Endodermal cell (in vitro differentiated cells): ENCODE data around the gene COA3. TPM values are rescaled to one million over a fixed set of nuclear protein-coding genes. Genes with fewer than 3 reads are reported as not detected.

Experiments
- DNase-seq: peaks from one replicate; pipeline ENCODE4 v3.0.0-alpha.2; 2017
- H3K27ac ChIP-seq: 2 replicates; pipeline ENCODE4 v1.5.1; 2013; ENCODE audit warnings: mild to moderate bottlenecking, low read depth, low read length, moderate library complexity
- H3K27me3 ChIP-seq: 2 replicates; pipeline ENCODE4 v1.6.1; 2013; ENCODE audit warnings: mild to moderate bottlenecking, low read length, moderate library complexity; ENCODE audit not compliant: insufficient read depth, control insufficient read depth, poor library complexity, severe bottlenecking
- H3K36me3 ChIP-seq: 2 replicates; pipeline ENCODE4 v1.7.0; 2013; ENCODE audit warnings: mild to moderate bottlenecking, low read length, moderate library complexity; ENCODE audit not compliant: control insufficient read depth, insufficient read depth
- H3K4me1 ChIP-seq: one replicate; pipeline ENCODE4 v1.7.0; 2013; ENCODE audit warnings: low read length; ENCODE audit not compliant: control insufficient read depth, insufficient read depth
- H3K4me3 ChIP-seq: 2 replicates; pipeline ENCODE4 v1.5.1; 2013; ENCODE audit warnings: mild to moderate bottlenecking, low read length, moderate library complexity
- H3K9ac ChIP-seq: 2 replicates; pipeline ENCODE4 v1.6.1; 2013; ENCODE audit warnings: mild to moderate bottlenecking, low read length, moderate library complexity; ENCODE audit not compliant: poor library complexity, severe bottlenecking; ENCODE audit errors: extremely low read depth
- H3K9me3 ChIP-seq: 2 replicates; pipeline ENCODE4 v1.6.1; 2013; ENCODE audit warnings: mild to moderate bottlenecking, low read length, moderate library complexity; ENCODE audit not compliant: control insufficient read depth
- H3K27ac Mint-ChIP-seq: 2 replicates; pipeline ENCODE4 v1.8.0; 2020; ENCODE audit warnings: mixed read lengths
- H3K27me3 Mint-ChIP-seq: 2 replicates; pipeline ENCODE4 v1.8.0; 2021; ENCODE audit warnings: mild to moderate bottlenecking, mixed read lengths; ENCODE audit not compliant: insufficient read depth
- H3K36me3 Mint-ChIP-seq: 2 replicates; pipeline ENCODE4 v1.8.0; 2020; ENCODE audit warnings: low read depth, mixed read lengths
- H3K4me1 Mint-ChIP-seq: 2 replicates; pipeline ENCODE4 v1.8.0; 2020; ENCODE audit warnings: mixed read lengths
- H3K4me3 Mint-ChIP-seq: 2 replicates; pipeline ENCODE4 v1.8.0; 2020; ENCODE audit warnings: mild to moderate bottlenecking, moderate library complexity, mixed read lengths
- H3K9me3 Mint-ChIP-seq: 2 replicates; pipeline ENCODE4 v1.8.0; 2020; ENCODE audit warnings: mild to moderate bottlenecking, mixed read lengths
- WGBS, 2 experiments: methylation state at CpG; one replicate each; pipeline versions ENCODE4 v1.1.5 to v1.1.7; 2013; ENCODE audit warnings: missing lambda C conversion rate in 2 of 2, mixed read lengths in 1 of 2; ENCODE audit not compliant: insufficient coverage in 1 of 2, insufficient read length in 1 of 2; 5-methylcytosine and 5-hydroxymethylcytosine counted together
- total RNA-seq, 2 donors: library from RNA; stranded (reverse); fragmentation: NEBNext Ultra II Directional in 1 of 2; extraction: Animal tissue kit (Norgen Biotek cat#: 25700) in 1 of 2; gene quantifications; 2 replicates in 1 of 2; 3 replicates in 1 of 2; pipeline ENCODE4 v1.2.1, GENCODE V29; 2021
- TF ChIP-seq, protein P1 (sequence below): fragments of 200-600 bp; sonication (generic); conservative IDR thresholded peaks from 2 replicates; pipeline ENCODE4 v1.5.0; 2021; ENCODE audit warnings: antibody characterized with exemption, mild to moderate bottlenecking

COA3 gene
- total RNA-seq, 2 donors from 2014 or later = 64.6 to 67.8 TPM

DNA sequence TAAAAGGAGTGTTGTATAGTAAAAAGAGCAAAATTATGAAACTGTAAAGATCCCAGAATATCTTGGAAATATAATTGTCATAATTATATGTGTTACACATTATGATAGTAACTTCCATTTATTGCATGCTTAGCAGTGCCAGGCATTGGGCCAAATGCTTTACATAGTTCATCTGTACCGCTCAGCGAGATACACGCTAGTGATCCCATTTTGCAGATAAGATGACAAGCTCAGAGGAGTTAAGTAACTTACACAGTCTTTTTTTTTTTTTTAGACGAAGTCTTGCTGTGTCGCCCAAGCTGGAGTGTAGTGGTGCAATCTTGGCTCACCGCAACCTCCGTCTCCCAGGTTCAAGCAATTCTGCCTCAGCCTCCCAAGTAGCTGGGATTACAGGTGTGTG lies 46.9 kb downstream of the COA3 start:
- Histone ChIP-seq H3K9ac (no peak overlapping the region), H3K27ac (no peak overlapping the region), H3K27me3 (peaks cover 27% of the 10 kb centered on the region), H3K4me1 (peaks cover 8% of the 10 kb centered on the region), H3K4me3 (no peak overlapping the region), H3K9me3 (no peaks in the 10 kb centered on the region), H3K36me3 (no peaks in the 10 kb centered on the region)
- TF ChIP-seq, protein P1, sequence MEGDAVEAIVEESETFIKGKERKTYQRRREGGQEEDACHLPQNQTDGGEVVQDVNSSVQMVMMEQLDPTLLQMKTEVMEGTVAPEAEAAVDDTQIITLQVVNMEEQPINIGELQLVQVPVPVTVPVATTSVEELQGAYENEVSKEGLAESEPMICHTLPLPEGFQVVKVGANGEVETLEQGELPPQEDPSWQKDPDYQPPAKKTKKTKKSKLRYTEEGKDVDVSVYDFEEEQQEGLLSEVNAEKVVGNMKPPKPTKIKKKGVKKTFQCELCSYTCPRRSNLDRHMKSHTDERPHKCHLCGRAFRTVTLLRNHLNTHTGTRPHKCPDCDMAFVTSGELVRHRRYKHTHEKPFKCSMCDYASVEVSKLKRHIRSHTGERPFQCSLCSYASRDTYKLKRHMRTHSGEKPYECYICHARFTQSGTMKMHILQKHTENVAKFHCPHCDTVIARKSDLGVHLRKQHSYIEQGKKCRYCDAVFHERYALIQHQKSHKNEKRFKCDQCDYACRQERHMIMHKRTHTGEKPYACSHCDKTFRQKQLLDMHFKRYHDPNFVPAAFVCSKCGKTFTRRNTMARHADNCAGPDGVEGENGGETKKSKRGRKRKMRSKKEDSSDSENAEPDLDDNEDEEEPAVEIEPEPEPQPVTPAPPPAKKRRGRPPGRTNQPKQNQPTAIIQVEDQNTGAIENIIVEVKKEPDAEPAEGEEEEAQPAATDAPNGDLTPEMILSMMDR = no peak
- Mint-ChIP-seq H3K27ac (no peak overlapping the region), H3K4me3 (no peak overlapping the region), H3K27me3 (peaks cover 31% of the 10 kb centered on the region), H3K4me1 (peaks cover 6% of the 10 kb centered on the region), H3K36me3 (no peaks in the 10 kb centered on the region), H3K9me3 (no peaks in the 10 kb centered on the region)
- 92 to 93% methylated on average over 5 to 7 of the region's 7 CpGs for WGBS, 2 experiments
- no peak for DNase-seq

DNA sequence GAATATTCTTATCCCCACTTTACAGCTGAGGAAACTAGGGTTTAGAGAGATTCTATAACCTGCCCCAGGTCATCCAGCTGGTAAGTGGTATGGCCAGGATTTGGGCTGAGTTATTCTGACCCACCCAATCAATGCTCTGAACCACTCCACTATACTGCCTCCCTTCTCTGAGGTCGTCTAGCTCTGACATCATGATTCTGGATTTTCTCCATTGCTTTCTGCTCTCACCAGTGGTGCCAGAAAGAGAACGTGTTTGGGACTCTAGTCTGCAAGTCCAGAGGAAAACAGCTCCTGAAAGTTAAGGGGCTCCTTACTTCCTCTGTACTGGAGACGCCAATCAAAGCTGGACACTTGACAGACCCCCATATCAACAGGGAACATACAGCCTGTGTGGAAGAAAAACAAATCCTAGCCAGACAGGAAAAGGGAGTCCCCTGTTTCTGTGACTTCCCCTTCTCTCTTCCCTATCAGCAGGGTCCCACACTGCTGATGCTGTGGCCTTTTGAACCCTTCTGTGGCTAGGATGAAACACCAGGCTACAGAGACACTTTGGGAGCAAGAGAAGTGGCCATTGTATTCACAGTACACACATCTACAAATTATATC lies 47.7 kb downstream of the COA3 start:
- no peak overlapping the region for H3K4me3 ChIP-seq
- H3K27ac Mint-ChIP-seq = no peak overlapping the region
- no peaks in the 10 kb centered on the region for H3K9me3 Mint-ChIP-seq
- no peaks in the 10 kb centered on the region for H3K36me3 Mint-ChIP-seq
- H3K4me1 ChIP-seq = peaks cover 8% of the 10 kb centered on the region
- H3K36me3 ChIP-seq = no peaks in the 10 kb centered on the region
- WGBS, 2 experiments = 91% methylated on average over 3 of the region's 3 CpGs
- no peak for DNase-seq
- peaks cover 34% of the 10 kb centered on the region for H3K27me3 ChIP-seq
- TF ChIP-seq, protein P1 = no peak
- H3K9me3 ChIP-seq = no peaks in the 10 kb centered on the region
- no peak overlapping the region for H3K9ac ChIP-seq
- peaks cover 36% of the 10 kb centered on the region for H3K27me3 Mint-ChIP-seq
- peaks cover 6% of the 10 kb centered on the region for H3K4me1 Mint-ChIP-seq
- no peak overlapping the region for H3K4me3 Mint-ChIP-seq
- no peak overlapping the region for H3K27ac ChIP-seq

DNA sequence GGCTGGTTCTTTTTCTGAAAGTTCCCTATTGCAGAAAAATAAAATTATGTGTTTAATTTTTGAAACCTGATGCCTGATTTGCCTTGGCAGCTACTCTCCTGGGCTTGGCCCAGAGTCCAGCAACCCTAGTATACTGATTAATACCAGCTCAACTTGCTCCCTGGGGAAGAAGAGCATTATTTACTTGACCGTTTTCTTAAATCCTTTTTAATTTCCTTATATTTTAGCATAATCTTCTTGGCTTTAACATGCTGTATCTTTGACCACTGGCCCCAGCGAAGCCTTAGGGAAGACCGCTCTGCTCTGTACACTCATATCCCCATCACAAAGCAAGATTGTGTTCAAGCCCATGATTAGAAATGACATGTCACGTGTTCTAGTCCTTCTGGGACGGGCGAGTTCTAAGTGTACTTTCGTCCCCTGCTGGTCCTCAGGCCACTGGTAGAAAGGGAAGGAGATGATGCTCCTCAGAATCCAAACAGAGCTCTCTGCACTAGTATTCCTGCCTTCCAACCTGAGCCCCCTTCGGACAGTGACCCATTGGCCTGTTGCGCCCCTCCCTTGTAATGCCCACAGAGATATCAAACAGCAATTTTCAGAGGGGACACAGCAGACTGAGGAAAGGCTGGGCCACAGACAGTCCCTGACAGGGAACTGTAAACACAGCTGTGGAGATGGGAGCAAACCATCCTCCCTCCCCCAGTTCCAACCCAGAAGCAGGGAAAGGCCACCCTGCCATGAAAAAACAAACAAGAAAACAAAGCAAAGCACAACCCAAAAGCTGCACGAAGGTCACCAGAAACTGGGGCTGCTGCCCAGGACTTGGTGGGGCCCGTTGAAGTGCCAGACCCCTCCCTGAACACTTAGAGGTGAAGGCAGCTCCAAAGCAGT lies 49.4 kb downstream of the COA3 start:
- no peak overlapping the region for H3K27ac ChIP-seq
- peaks cover 8% of the 10 kb centered on the region for H3K4me1 ChIP-seq
- peaks cover 9% of the 10 kb centered on the region for H3K4me1 Mint-ChIP-seq
- TF ChIP-seq, protein P1 = no peak
- no peak overlapping the region for H3K9ac ChIP-seq
- H3K27me3 ChIP-seq = peaks cover 42% of the 10 kb centered on the region
- WGBS, 2 experiments = 88 to 90% methylated on average over 10 to 11 of the region's 11 CpGs
- H3K27me3 Mint-ChIP-seq = peaks cover 38% of the 10 kb centered on the region
- H3K36me3 Mint-ChIP-seq = no peaks in the 10 kb centered on the region
- H3K36me3 ChIP-seq = no peaks in the 10 kb centered on the region
- no peaks in the 10 kb centered on the region for H3K9me3 ChIP-seq
- H3K4me3 Mint-ChIP-seq = no peak overlapping the region
- H3K9me3 Mint-ChIP-seq = peaks cover 4% of the 10 kb centered on the region
- no peak for DNase-seq
- no peak overlapping the region for H3K27ac Mint-ChIP-seq
- H3K4me3 ChIP-seq = no peak overlapping the region
